HepG2 (cell line): Measurements from ENCODE around the gene FBXL20. TPM values are rescaled to one million over a fixed set of nuclear protein-coding genes. Genes with fewer than 3 reads are reported as not detected.
A peak's percentile ranks its signal among the peaks of the same experiment; 100 is the strongest.

Experiments used
- BHLHE40 ChIP-seq: IDR thresholded peaks from 2 replicates; pipeline ENCODE4 v1.6.1; 2011; ENCODE audit warnings: low read length, improper control_type of control experiment
- DMAP1 ChIP-seq: IDR thresholded peaks from 2 replicates; pipeline ENCODE4 v1.6.1; 2016
- ETV5 ChIP-seq: IDR thresholded peaks from 2 replicates; pipeline ENCODE4 v1.6.1; 2018; ENCODE audit warnings: missing biosample characterization, missing genetic modification reagents, inconsistent platforms, borderline replicate concordance
- FOXO1 ChIP-seq: sonication (generic); formaldehyde crosslinking; IDR thresholded peaks from 2 replicates; pipeline ENCODE4 v1.4.0; 2020; ENCODE audit warnings: missing genetic modification reagents
- GMEB1 ChIP-seq: sonication (generic); formaldehyde crosslinking; IDR thresholded peaks from 2 replicates; pipeline ENCODE4 v1.5.1; 2020; ENCODE audit warnings: missing genetic modification reagents, mild to moderate bottlenecking, borderline replicate concordance
- JUN ChIP-seq: sonication (generic); formaldehyde crosslinking; IDR thresholded peaks from 2 replicates; pipeline ENCODE4 v1.4.0; 2020; ENCODE audit warnings: mild to moderate bottlenecking, missing genetic modification reagents
- NCOA1 ChIP-seq: sonication (generic); formaldehyde crosslinking; IDR thresholded peaks from 2 replicates; pipeline ENCODE4 v1.9.0; 2021; ENCODE audit warnings: missing genetic modification reagents
- NR1H2 ChIP-seq: sonication (generic); formaldehyde crosslinking; IDR thresholded peaks from 2 replicates; pipeline ENCODE4 v1.8.1; 2022; ENCODE audit warnings: low read depth, missing genetic modification reagents, borderline replicate concordance
- PCBP1 ChIP-seq: fragments of 200-400 bp; formaldehyde crosslinking; IDR thresholded peaks from 2 replicates; pipeline ENCODE4 v1.6.1; 2017; ENCODE audit warnings: mild to moderate bottlenecking, low read depth, low read length, borderline replicate concordance
- TIGD3 ChIP-seq: sonication (generic); formaldehyde crosslinking; IDR thresholded peaks from 2 replicates; pipeline ENCODE4 v1.5.1; 2020; ENCODE audit warnings: mild to moderate bottlenecking, missing genetic modification reagents, borderline replicate concordance
- ZBTB20 ChIP-seq: sonication (generic); formaldehyde crosslinking; IDR thresholded peaks from 2 replicates; pipeline ENCODE4 v1.8.1; 2023; ENCODE audit warnings: missing genetic modification reagents, low read depth, mild to moderate bottlenecking, borderline replicate concordance
- ZBTB7B ChIP-seq: sonication (generic); formaldehyde crosslinking; IDR thresholded peaks from 2 replicates; pipeline ENCODE4 v1.4.0; 2020; ENCODE audit warnings: missing genetic modification reagents
- ZC3H4 ChIP-seq: sonication (generic); formaldehyde crosslinking; IDR thresholded peaks from 2 replicates; pipeline ENCODE4 v1.4.0; 2020; ENCODE audit warnings: missing genetic modification reagents, borderline replicate concordance
- ZEB1 ChIP-seq: IDR thresholded peaks from 2 replicates; pipeline ENCODE4 v1.6.1; 2012; ENCODE audit warnings: mild to moderate bottlenecking, low read depth, inconsistent platforms; ENCODE audit not compliant: insufficient replicate concordance
- ZNF20 ChIP-seq: sonication (generic); formaldehyde crosslinking; IDR thresholded peaks from 2 replicates; pipeline ENCODE4 v1.4.0; 2020; ENCODE audit warnings: mild to moderate bottlenecking, moderate library complexity, missing genetic modification reagents
- ZNF224 ChIP-seq: sonication (generic); formaldehyde crosslinking; IDR thresholded peaks from 2 replicates; pipeline ENCODE4 v1.5.0; 2020; ENCODE audit warnings: mild to moderate bottlenecking, missing genetic modification reagents
- ZNF230 ChIP-seq: sonication (generic); formaldehyde crosslinking; IDR thresholded peaks from 2 replicates; pipeline ENCODE4 v1.4.0; 2020; ENCODE audit warnings: mild to moderate bottlenecking, missing genetic modification reagents
- ZNF552 ChIP-seq: sonication (generic); formaldehyde crosslinking; IDR thresholded peaks from 2 replicates; pipeline ENCODE4 v1.9.0; 2022; ENCODE audit warnings: missing genetic modification reagents, mild to moderate bottlenecking, borderline replicate concordance
- ZNF770 ChIP-seq: sonication (generic); formaldehyde crosslinking; IDR thresholded peaks from 2 replicates; pipeline ENCODE4 v1.5.0; 2020; ENCODE audit warnings: mild to moderate bottlenecking, missing genetic modification reagents
- ZSCAN20 ChIP-seq: sonication (generic); formaldehyde crosslinking; IDR thresholded peaks from 2 replicates; pipeline ENCODE4 v1.4.0; 2020; ENCODE audit warnings: missing genetic modification reagents, mild to moderate bottlenecking, borderline replicate concordance
- polyA plus RNA-seq, 8 experiments: library from polyadenylated mRNA; depleted of rRNA in 3 of 8; stranded (reverse) in 7 of 8; unstranded in 1 of 8; fragments of >200 nt; fragmentation: Illumina TruSeq in 4 of 8; extraction: Trizol in 4 of 8; gene quantifications; 2 replicates each; pipeline versions ENCODE4 v1.2.1 to v1.2.3, GENCODE V29; 2011 to 2016; ENCODE audit warnings: low read depth in 4 of 8, missing spikeins in 1 of 8, mixed read lengths in 1 of 8; ENCODE audit not compliant: insufficient read depth in 1 of 8
- total RNA-seq, 5 experiments: library from RNA; depleted of rRNA; stranded (reverse); fragments of >200 nt; fragmentation: Illumina TruSeq; extraction: Trizol; gene quantifications; 2 replicates each; pipeline ENCODE4 v1.2.3, GENCODE V29; 2016; ENCODE audit warnings: low read depth in 1 of 5
- TF ChIP-seq, protein P1 (sequence below): IDR thresholded peaks from 2 replicates; pipeline ENCODE4 v1.6.1; 2012; ENCODE audit warnings: inconsistent platforms
- TF ChIP-seq, protein P2 (sequence below): sonication (generic); formaldehyde crosslinking; IDR thresholded peaks from 2 replicates; pipeline ENCODE4 v1.5.0; 2020; ENCODE audit warnings: missing genetic modification reagents

Gene FBXL20
- total and polyA plus RNA-seq, 2 of the 13 experiments (the other 11 are each of a cell fraction or from before 2014, with no cell fraction given) = 10.2 to 10.3 TPM

- peak; percentile 55; the same call in 1 of the 2 replicates for TF ChIP-seq GMEB1 (CRISPR knock-in tag)
- TF ChIP-seq ZNF20 (CRISPR knock-in tag) = no peak
- TF ChIP-seq ZBTB20 = 0 out of 2 replicates have a peak, but pooled peaks have one; percentile 42
- 0 out of 2 replicates have a peak, but pooled peaks have one; percentile 8 for TF ChIP-seq BHLHE40
- TF ChIP-seq JUN = no peak
- no peak; the same call in 1 of the 2 replicates for TF ChIP-seq ZBTB7B (CRISPR knock-in tag)
- no peak for TF ChIP-seq ZC3H4 (CRISPR knock-in tag)
- no peak for TF ChIP-seq PCBP1
- peak; percentile 67; the same call in 1 of the 2 replicates for TF ChIP-seq ETV5 (CRISPR knock-in tag)
- no peak for TF ChIP-seq ZNF230 (CRISPR knock-in tag)
- TF ChIP-seq ZNF770 (CRISPR knock-in tag) = peak; percentile 84
- no peak for TF ChIP-seq ZNF224 (CRISPR knock-in tag)
- no peak for TF ChIP-seq NCOA1
- TF ChIP-seq FOXO1 (CRISPR knock-in tag) = no peak
- peak; percentile 84 for TF ChIP-seq DMAP1 (CRISPR knock-in tag)
- no peak; the same call in 1 of the 2 replicates for TF ChIP-seq ZSCAN20 (CRISPR knock-in tag)
- TF ChIP-seq, protein P1, sequence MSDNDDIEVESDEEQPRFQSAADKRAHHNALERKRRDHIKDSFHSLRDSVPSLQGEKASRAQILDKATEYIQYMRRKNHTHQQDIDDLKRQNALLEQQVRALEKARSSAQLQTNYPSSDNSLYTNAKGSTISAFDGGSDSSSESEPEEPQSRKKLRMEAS = peak; percentile 74; the same call in 1 of the 2 replicates
- TF ChIP-seq TIGD3 (CRISPR knock-in tag) = no peak
- TF ChIP-seq ZEB1 = peak; percentile 53
- peak; percentile 59; the same call in 1 of the 2 replicates for TF ChIP-seq ZNF552 (CRISPR knock-in tag)
- TF ChIP-seq, protein P2, sequence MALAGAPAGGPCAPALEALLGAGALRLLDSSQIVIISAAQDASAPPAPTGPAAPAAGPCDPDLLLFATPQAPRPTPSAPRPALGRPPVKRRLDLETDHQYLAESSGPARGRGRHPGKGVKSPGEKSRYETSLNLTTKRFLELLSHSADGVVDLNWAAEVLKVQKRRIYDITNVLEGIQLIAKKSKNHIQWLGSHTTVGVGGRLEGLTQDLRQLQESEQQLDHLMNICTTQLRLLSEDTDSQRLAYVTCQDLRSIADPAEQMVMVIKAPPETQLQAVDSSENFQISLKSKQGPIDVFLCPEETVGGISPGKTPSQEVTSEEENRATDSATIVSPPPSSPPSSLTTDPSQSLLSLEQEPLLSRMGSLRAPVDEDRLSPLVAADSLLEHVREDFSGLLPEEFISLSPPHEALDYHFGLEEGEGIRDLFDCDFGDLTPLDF (CRISPR knock-in tag) = no peak; the same call in 1 of the 2 replicates
- no peak for TF ChIP-seq NR1H2 (CRISPR knock-in tag)
Observed at GRCh38 chr17:39450847-39451581, 49.6 kb upstream of the FBXL20 start, which contains the start of gene MED1 (continued).
